HG03139 (cell line): Measurements from ENCODE around the gene PKNOX2.

ENCODE experiments used
- ATAC-seq: cut with Tn5 transposase; IDR thresholded peaks from one replicate; pipeline ENCODE4 v1.9.1; 2021; ENCODE audit not compliant: unreplicated experiment

PKNOX2 gene

GRCh38 chr11:125460275-125460674 is 295.7 kb downstream of the PKNOX2 start:
- ATAC-seq = no peak

- ATAC-seq = no peak
Measured at GRCh38 chr11:125463590-125464269, 299.2 kb downstream of the PKNOX2 start.

GRCh38 chr11:125464270-125464662 is 299.7 kb downstream of the PKNOX2 start:
- no peak for ATAC-seq

GRCh38 chr11:125464666-125465065 is 300.1 kb downstream of the PKNOX2 start:
- ATAC-seq = no peak

- ATAC-seq = no peak
Measured at GRCh38 chr11:125465255-125465654, 300.7 kb downstream of the PKNOX2 start.

GRCh38 chr11:125465701-125466100 is 301.1 kb downstream of the PKNOX2 start:
- ATAC-seq = no peak

GRCh38 chr11:125468025-125468424 is 303.5 kb downstream of the PKNOX2 start:
- no peak for ATAC-seq

- ATAC-seq = no peak
Measured at GRCh38 chr11:125468852-125469251, 304.3 kb downstream of the PKNOX2 start.

- ATAC-seq = no peak
Measured at GRCh38 chr11:125470355-125470754, 305.8 kb downstream of the PKNOX2 start.

GRCh38 chr11:125476721-125477120 is 312.2 kb downstream of the PKNOX2 start:
- ATAC-seq = no peak

- ATAC-seq = no peak
Measured at GRCh38 chr11:125479137-125479536, 314.6 kb downstream of the PKNOX2 start.

GRCh38 chr11:125481531-125481930 is 317.0 kb downstream of the PKNOX2 start:
- ATAC-seq = no peak
